Bronchial epithelial cell (primary cell): ENCODE measurements around the gene SYT5. TPM values are rescaled to one million over a fixed set of nuclear protein-coding genes. Genes with fewer than 3 reads are reported as not detected.
"Not testable (repeated sequence)": the region's sequence is repeated elsewhere in the genome, so short reads cannot be mapped to it uniquely, and the experiment has no call there.

Experiments used
- DNase-seq: peaks from one replicate; pipeline ENCODE4 v3.0.0-alpha.2; 2010; ENCODE audit warnings: low read depth
- FAIRE-seq: peaks from 2 replicates; lab custom pipeline; 2011; peaks lifted over from hg19 to GRCh38; lab: Jason Lieb, UNC
- H3K27me3 ChIP-seq: 2 replicates; pipeline ENCODE4 v1.5.1; 2011; ENCODE audit warnings: low read length; ENCODE audit not compliant: control insufficient read depth, insufficient read depth
- H3K36me3 ChIP-seq: 2 replicates; pipeline ENCODE4 v1.5.1; 2011; ENCODE audit warnings: low read length; ENCODE audit not compliant: control insufficient read depth, insufficient read depth
- H3K4me3 ChIP-seq: 2 replicates; pipeline ENCODE4 v1.5.1; 2011; ENCODE audit warnings: mild to moderate bottlenecking, low read depth, low read length, control low read depth
- total RNA-seq: library from RNA; depleted of rRNA; stranded (reverse); fragments of >200 nt; gene quantifications from 2 replicates; pipeline ENCODE4 v1.2.1, GENCODE V29; 2014
- TF ChIP-seq, protein P1 (sequence below): IDR thresholded peaks from 2 replicates; pipeline ENCODE4 v1.5.1; 2011; ENCODE audit warnings: mild to moderate bottlenecking, moderate library complexity, low read length, control low read depth, inconsistent platforms; ENCODE audit not compliant: insufficient read depth, severe bottlenecking

The SYT5 gene
- total RNA-seq, 1 donor from 2014 or later = 0.26 TPM

- Histone ChIP-seq H3K27me3 (peaks cover 2% of the 10 kb centered on the region), H3K4me3 (no peak overlapping the region), H3K36me3 (no peaks in the 10 kb centered on the region)
- no peak for DNase-seq
- no peak for FAIRE-seq
- TF ChIP-seq, protein P1, sequence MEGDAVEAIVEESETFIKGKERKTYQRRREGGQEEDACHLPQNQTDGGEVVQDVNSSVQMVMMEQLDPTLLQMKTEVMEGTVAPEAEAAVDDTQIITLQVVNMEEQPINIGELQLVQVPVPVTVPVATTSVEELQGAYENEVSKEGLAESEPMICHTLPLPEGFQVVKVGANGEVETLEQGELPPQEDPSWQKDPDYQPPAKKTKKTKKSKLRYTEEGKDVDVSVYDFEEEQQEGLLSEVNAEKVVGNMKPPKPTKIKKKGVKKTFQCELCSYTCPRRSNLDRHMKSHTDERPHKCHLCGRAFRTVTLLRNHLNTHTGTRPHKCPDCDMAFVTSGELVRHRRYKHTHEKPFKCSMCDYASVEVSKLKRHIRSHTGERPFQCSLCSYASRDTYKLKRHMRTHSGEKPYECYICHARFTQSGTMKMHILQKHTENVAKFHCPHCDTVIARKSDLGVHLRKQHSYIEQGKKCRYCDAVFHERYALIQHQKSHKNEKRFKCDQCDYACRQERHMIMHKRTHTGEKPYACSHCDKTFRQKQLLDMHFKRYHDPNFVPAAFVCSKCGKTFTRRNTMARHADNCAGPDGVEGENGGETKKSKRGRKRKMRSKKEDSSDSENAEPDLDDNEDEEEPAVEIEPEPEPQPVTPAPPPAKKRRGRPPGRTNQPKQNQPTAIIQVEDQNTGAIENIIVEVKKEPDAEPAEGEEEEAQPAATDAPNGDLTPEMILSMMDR = no peak
Observed at GRCh38 chr19:55175117-55175867, 4.8 kb downstream of the SYT5 start.

GRCh38 chr19:55174425-55175116 is 5.5 kb downstream of the SYT5 start:
- Histone ChIP-seq H3K4me3 (no peak overlapping the region), H3K27me3 (peaks cover under 1% of the 10 kb centered on the region), H3K36me3 (no peaks in the 10 kb centered on the region)
- DNase-seq (no peak), FAIRE-seq (no peak)
- TF ChIP-seq, protein P1 = no peak

- Histone ChIP-seq H3K36me3 (no peaks in the 10 kb centered on the region), H3K4me3 (peak overlapping the region; percentile 37), H3K27me3 (no peaks in the 10 kb centered on the region)
- FAIRE-seq (no peak), DNase-seq (peak; percentile 35)
- TF ChIP-seq, protein P1 = no peak
Observed at GRCh38 chr19:55173714-55174409, 6.2 kb downstream of the SYT5 start.

DNA sequence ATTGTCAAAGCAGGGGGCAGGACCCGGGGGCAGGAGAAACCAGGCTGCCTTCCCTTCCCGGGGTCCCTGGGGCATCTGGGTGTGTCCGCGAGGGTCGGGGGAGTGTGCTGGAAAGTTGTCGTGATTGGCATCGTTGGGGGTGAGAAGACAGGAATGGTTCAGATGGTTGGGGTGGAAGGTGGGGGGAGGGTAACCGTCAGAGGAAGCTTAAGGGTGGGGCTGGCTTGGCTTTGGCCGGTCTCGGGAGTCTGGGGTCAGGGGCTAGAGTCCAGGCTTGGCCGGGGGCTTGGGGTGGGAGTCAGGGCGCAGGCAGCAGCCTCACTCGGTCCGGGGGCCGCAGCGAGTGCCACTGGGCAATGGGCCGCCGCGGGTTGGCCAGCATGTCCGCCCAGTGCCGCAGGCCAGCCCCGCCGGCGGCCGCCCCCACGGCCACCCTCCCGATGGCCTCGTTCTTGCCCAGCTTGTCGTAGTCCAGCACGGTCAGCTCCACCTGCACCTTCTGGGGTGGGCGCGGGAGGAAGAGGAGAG is 6.8 kb downstream of the SYT5 start:
- TF ChIP-seq, protein P1 = no peak
- no peak for DNase-seq
- H3K27me3 ChIP-seq = no peaks in the 10 kb centered on the region
- peak overlapping the region; percentile 37 for H3K4me3 ChIP-seq
- no peak for FAIRE-seq
- H3K36me3 ChIP-seq = no peaks in the 10 kb centered on the region

DNA sequence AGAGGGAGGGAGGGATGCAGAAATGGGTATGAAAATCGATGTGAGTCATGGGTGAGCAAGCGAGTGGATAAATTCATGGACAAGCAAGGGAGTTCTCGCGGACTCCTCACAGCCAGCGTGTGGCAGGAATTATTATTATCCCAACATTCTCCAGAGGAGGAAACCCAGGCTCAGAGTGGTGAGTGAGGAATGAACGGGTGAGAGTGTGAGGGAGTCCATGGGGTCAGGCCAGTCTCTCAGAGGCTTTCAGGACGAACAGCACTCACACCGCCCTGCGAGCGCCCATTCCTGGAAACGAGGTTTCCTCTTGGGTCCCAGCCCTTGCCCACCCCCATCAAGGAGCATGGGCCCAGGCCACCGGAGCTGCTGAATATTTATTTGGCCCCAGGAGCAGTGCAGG is 7.3 kb downstream of the SYT5 start:
- H3K36me3 ChIP-seq = no peaks in the 10 kb centered on the region
- peak; percentile 56 for DNase-seq
- no peak for FAIRE-seq
- TF ChIP-seq, protein P1 = no peak
- H3K27me3 ChIP-seq = no peaks in the 10 kb centered on the region
- peak overlapping the region; percentile 37 for H3K4me3 ChIP-seq

- not testable (repeated sequence) for H3K27me3 ChIP-seq, FAIRE-seq, H3K4me3 ChIP-seq, DNase-seq, H3K36me3 ChIP-seq
Observed at GRCh38 chr19:55172318-55172717, 7.8 kb downstream of the SYT5 start.
